ENCODE results near the gene CCM2.

Gene CCM2

GRCh38 chr7:45001138-45001694 is 1.2 kb downstream of the CCM2 start:
- Histone ChIP-seq H3K4me3 (ENCODE audit: severe bottlenecking) (peak overlapping the region; percentile 78), H3K36me3 (ENCODE audit: low read depth) (no peaks in the 10 kb centered on the region; the same call in 1 of the 2 replicates), H3K9me3 (ENCODE audit: severe bottlenecking) (no peaks in the 10 kb centered on the region), H3K4me1 (ENCODE audit: insufficient read depth, poor library complexity, severe bottlenecking) (peaks cover 13% of the 10 kb centered on the region), H3K27me3 (ENCODE audit: insufficient read depth, poor library complexity, severe bottlenecking) (no peaks in the 10 kb centered on the region), H3K27ac (ENCODE audit: poor library complexity, severe bottlenecking) (peak overlapping the region; percentile 71)
- DNase-seq (ENCODE audit: low spot score) (no peak), ATAC-seq (ENCODE audit: low read depth) (peak; percentile 35)
- TF ChIP-seq CTCF (IDR thresholded peaks at IDR 0.05; ENCODE audit: poor library complexity, severe bottlenecking): no peak

GRCh38 chr7:45001826-45002225 is 1.8 kb downstream of the CCM2 start:
- TF ChIP-seq CTCF (IDR thresholded peaks at IDR 0.05; ENCODE audit: poor library complexity, severe bottlenecking): no peak
- DNase-seq (ENCODE audit: low spot score) (no peak), ATAC-seq (ENCODE audit: low read depth) (no peak)
- no peaks in the 10 kb centered on the region for H3K27me3 ChIP-seq (ENCODE audit: insufficient read depth, poor library complexity, severe bottlenecking)
- no peak overlapping the region for H3K4me3 ChIP-seq (ENCODE audit: severe bottlenecking)
- H3K27ac ChIP-seq (ENCODE audit: poor library complexity, severe bottlenecking): peak overlapping the region; percentile 71
- H3K36me3 ChIP-seq (ENCODE audit: low read depth): no peaks in the 10 kb centered on the region; the same call in 1 of the 2 replicates
- no peaks in the 10 kb centered on the region for H3K9me3 ChIP-seq (ENCODE audit: severe bottlenecking)
- H3K4me1 ChIP-seq (ENCODE audit: insufficient read depth, poor library complexity, severe bottlenecking): peaks cover 13% of the 10 kb centered on the region

- Histone ChIP-seq H3K4me1 (ENCODE audit: insufficient read depth, poor library complexity, severe bottlenecking) (peaks cover 7% of the 10 kb centered on the region), H3K4me3 (ENCODE audit: severe bottlenecking) (no peak overlapping the region)
Observed at GRCh38 chr7:45003789-45004188, 3.8 kb downstream of the CCM2 start.

GRCh38 chr7:45007106-45007505 is 7.1 kb downstream of the CCM2 start:
- Histone ChIP-seq H3K36me3 (ENCODE audit: low read depth) (peaks cover 20% of the 10 kb centered on the region), H3K4me1 (ENCODE audit: insufficient read depth, poor library complexity, severe bottlenecking) (no peaks in the 10 kb centered on the region), H3K9me3 (ENCODE audit: severe bottlenecking) (no peaks in the 10 kb centered on the region), H3K27me3 (ENCODE audit: insufficient read depth, poor library complexity, severe bottlenecking) (no peaks in the 10 kb centered on the region), H3K27ac (ENCODE audit: poor library complexity, severe bottlenecking) (no peak overlapping the region), H3K4me3 (ENCODE audit: severe bottlenecking) (no peak overlapping the region)
- ATAC-seq (ENCODE audit: low read depth): no peak
- TF ChIP-seq CTCF (IDR thresholded peaks at IDR 0.05; ENCODE audit: poor library complexity, severe bottlenecking): no peak
- no peak for DNase-seq (ENCODE audit: low spot score)

More at GRCh38 chr7:45003789-45004188, 3.8 kb downstream of the CCM2 start:
- ATAC-seq (ENCODE audit: low read depth) (no peak), DNase-seq (ENCODE audit: low spot score) (no peak)
- TF ChIP-seq CTCF (IDR thresholded peaks at IDR 0.05; ENCODE audit: poor library complexity, severe bottlenecking): no peak
- no peaks in the 10 kb centered on the region; the same call in 1 of the 2 replicates for H3K36me3 ChIP-seq (ENCODE audit: low read depth)
- no peaks in the 10 kb centered on the region for H3K27me3 ChIP-seq (ENCODE audit: insufficient read depth, poor library complexity, severe bottlenecking)
- no peaks in the 10 kb centered on the region for H3K9me3 ChIP-seq (ENCODE audit: severe bottlenecking)
- H3K27ac ChIP-seq (ENCODE audit: poor library complexity, severe bottlenecking): no peak overlapping the region

- no peak for TF ChIP-seq CTCF (IDR thresholded peaks at IDR 0.05; ENCODE audit: poor library complexity, severe bottlenecking)
- no peak for ATAC-seq (ENCODE audit: low read depth)
- H3K27me3 ChIP-seq (ENCODE audit: insufficient read depth, poor library complexity, severe bottlenecking): no peaks in the 10 kb centered on the region
- H3K27ac ChIP-seq (ENCODE audit: poor library complexity, severe bottlenecking): no peak overlapping the region
- no peak for DNase-seq (ENCODE audit: low spot score)
- H3K9me3 ChIP-seq (ENCODE audit: severe bottlenecking): no peaks in the 10 kb centered on the region
- H3K4me1 ChIP-seq (ENCODE audit: insufficient read depth, poor library complexity, severe bottlenecking): no peaks in the 10 kb centered on the region
- peaks cover 23% of the 10 kb centered on the region for H3K36me3 ChIP-seq (ENCODE audit: low read depth)
- H3K4me3 ChIP-seq (ENCODE audit: severe bottlenecking): no peak overlapping the region
Observed at GRCh38 chr7:45007571-45008328, 7.7 kb downstream of the CCM2 start.

Measured in RWPE2 (cell line).